ENCODE measurements around the gene MDGA2. TPM values are rescaled to one million over a fixed set of nuclear protein-coding genes. Genes with fewer than 3 reads are reported as not detected.

MDGA2 gene
- total RNA-seq, 1 donor = not detected

- TF ChIP-seq CTCF (IDR thresholded peaks at IDR 0.05; ENCODE audit: insufficient read depth, low read depth, low read length) = no peak
- H3K4me3 ChIP-seq (ENCODE audit: low read depth, low read length) = no peak overlapping the region
- no peak for DNase-seq (ENCODE audit: low read depth)
Observed at GRCh38 chr14:47103771-47104170, 571.6 kb downstream of the MDGA2 start.

GRCh38 chr14:47102472-47102871 is 572.9 kb downstream of the MDGA2 start:
- DNase-seq (ENCODE audit: low read depth) = no peak
- TF ChIP-seq CTCF (IDR thresholded peaks at IDR 0.05; ENCODE audit: insufficient read depth, low read depth, low read length) = no peak

GRCh38 chr14:47085678-47086077 is 589.7 kb downstream of the MDGA2 start:
- no peak overlapping the region for H3K4me3 ChIP-seq (ENCODE audit: low read depth, low read length)
- DNase-seq (ENCODE audit: low read depth) = no peak
- TF ChIP-seq CTCF (IDR thresholded peaks at IDR 0.05; ENCODE audit: insufficient read depth, low read depth, low read length) = no peak

More at GRCh38 chr14:47102472-47102871, 572.9 kb downstream of the MDGA2 start:
- no peak overlapping the region for H3K4me3 ChIP-seq (ENCODE audit: low read depth, low read length)

- no peak for DNase-seq (ENCODE audit: low read depth)
- no peak overlapping the region for H3K4me3 ChIP-seq (ENCODE audit: low read depth, low read length)
- no peak for TF ChIP-seq CTCF (IDR thresholded peaks at IDR 0.05; ENCODE audit: insufficient read depth, low read depth, low read length)
Observed at GRCh38 chr14:47065326-47065725, 610.1 kb downstream of the MDGA2 start.

GRCh38 chr14:47060050-47060449 is 615.4 kb downstream of the MDGA2 start:
- DNase-seq (ENCODE audit: low read depth) = no peak
- no peak overlapping the region for H3K4me3 ChIP-seq (ENCODE audit: low read depth, low read length)
- TF ChIP-seq CTCF (IDR thresholded peaks at IDR 0.05; ENCODE audit: insufficient read depth, low read depth, low read length) = no peak

GRCh38 chr14:47057364-47057763 is 618.0 kb downstream of the MDGA2 start:
- TF ChIP-seq CTCF (IDR thresholded peaks at IDR 0.05; ENCODE audit: insufficient read depth, low read depth, low read length) = no peak
- DNase-seq (ENCODE audit: low read depth) = no peak
- no peak overlapping the region for H3K4me3 ChIP-seq (ENCODE audit: low read depth, low read length)

GRCh38 chr14:47044841-47045240 is 630.6 kb downstream of the MDGA2 start:
- DNase-seq (ENCODE audit: low read depth) = no peak
- TF ChIP-seq CTCF (IDR thresholded peaks at IDR 0.05; ENCODE audit: insufficient read depth, low read depth, low read length) = no peak
- H3K4me3 ChIP-seq (ENCODE audit: low read depth, low read length) = no peak overlapping the region
